Left cardiac atrium (tissue), 4 donors: Measurements from ENCODE around the gene RNASE12. TPM values are rescaled to one million over a fixed set of nuclear protein-coding genes. Genes with fewer than 3 reads are reported as not detected.
"Not testable (repeated sequence)": the region's sequence is repeated elsewhere in the genome, so short reads cannot be mapped to it uniquely, and the experiment has no call there.

ENCODE experiments used
- ATAC-seq, 2 donors: fragments of 200-7000 bp; cut with Tn5 transposase; one replicate each; pipeline ENCODE4 v1.9.1; 2020; ENCODE audit warnings: mild to moderate bottlenecking in 2 of 2, moderate library complexity in 2 of 2
- DNase-seq: peaks from one replicate; pipeline ENCODE4 v3.0.0-alpha.2; 2020
- intact Hi-C, 2 donors: fragments of 100-400 bp; cut with DNase I; formaldehyde crosslinking; loops; one replicate each; pipeline versions ENCODE4 v1.14.1 to v1.15.1; 2022 to 2023
- long read RNA-seq: library from polyadenylated mRNA; unstranded; transcript quantifications from one replicate; pipeline ENCODE4 v2.0.0, GENCODE V29; 2021
- total RNA-seq, 2 donors: library from RNA; stranded (reverse); fragmentation: NEBNext Ultra II Directional; extraction: Animal tissue kit (Norgen Biotek cat#: 25700); gene quantifications; one replicate each; pipeline ENCODE4 v1.2.1, GENCODE V29; 2021
- donor health status: DM: no; HTN: yes; CAD: no.
- donor health status: DM: no; HTN: yes; CAD: no; lungs with severe emphysema.
- donor health status: DM: yes; HTN: yes; CAD: no.
- donor health status: Dilated cardiomyopathy.

Gene RNASE12, protein sequence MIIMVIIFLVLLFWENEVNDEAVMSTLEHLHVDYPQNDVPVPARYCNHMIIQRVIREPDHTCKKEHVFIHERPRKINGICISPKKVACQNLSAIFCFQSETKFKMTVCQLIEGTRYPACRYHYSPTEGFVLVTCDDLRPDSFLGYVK
- total RNA-seq = not detected
- long read RNA-seq = 0 reads

DNA sequence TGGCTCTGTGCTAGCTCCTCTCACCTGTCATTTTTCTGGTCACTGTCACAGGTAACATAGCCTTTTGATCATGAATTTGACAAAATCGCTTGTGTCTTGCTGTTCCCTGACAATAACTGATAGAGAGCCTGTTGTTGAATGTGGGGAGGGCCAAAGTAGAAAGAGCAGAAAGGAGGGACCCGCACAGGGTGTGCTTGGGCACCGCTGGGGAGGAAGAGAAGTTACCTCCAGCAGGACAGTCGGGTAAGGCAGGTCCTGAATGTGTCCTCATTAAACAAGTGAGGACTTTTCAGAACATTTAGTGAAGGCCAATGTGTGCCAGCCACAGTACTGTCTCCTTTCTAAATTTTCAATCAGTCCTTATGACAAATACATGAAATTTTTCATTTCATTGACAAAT lies at the start of gene RNASE12:
Gene RNASE12 (minus strand): TSS at position 142 of the 400 bp plus-strand sequence. CDS start 653 bp downstream, outside the sequence.
- DNase-seq (no peak), ATAC-seq (no peak)
- intact Hi-C loops = no loop called here

DNA sequence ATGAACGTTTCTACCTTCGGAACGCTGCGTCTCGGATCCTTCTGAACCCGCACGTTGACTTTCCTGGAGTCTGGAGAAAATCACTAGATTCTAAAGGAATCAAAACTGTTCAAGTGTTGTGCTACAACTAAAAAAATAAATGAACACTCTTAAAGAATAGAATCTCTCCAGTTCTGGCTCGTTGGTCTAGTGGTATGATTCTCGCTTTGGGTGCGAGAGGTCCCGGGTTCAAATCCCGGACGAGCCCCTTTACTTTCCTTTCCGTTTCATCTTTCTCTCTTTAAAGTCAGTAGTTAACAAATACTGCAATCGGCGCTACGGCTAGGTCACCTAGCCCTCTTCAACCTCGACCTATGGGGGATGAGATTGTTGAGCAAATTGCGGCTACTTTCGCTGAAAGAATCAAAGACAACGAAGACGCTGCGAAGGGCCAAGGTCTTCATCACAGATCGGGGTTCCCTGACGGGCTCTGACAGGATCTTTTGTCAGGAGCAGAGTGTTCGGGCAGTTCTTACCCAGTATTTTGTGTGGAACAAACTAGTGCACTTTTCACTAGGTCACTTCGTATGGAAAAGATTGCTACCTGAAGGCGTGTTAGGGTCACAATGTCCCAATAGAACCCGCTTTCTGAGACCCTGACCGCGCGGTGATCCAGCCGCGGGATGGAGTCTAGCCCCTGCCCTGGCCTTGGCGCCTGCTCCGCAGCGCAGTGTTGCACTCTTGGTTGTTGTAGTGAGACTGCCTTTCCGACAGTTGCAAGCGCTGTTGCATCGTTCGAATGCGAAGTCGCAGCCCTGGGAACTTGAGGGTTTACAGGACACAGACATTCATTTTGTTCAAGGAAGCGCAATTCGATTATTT lies 41.9 kb upstream of the RNASE12 start:
- DNase-seq = peak; percentile 56
- intact Hi-C loops = no loop called here

DNA sequence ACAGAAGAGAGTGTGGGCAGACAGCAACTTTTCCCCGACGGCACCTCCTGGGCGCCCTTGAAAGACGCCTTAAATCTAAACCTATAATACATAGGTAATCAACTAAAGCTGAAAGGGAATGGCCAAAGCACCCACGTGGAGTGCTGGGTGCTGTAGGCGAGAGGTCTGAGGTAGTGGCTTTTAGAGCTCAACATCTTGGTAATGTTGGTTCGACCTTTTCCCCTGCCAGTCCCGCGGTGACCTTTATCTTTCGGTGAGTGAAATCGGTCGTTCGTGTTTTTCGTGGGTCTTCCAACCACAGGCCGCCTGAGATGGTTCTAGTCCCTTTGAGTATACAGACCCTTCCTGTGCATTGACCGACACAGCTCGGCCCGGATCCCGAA lies 41.3 kb upstream of the RNASE12 start:
- intact Hi-C loops = no loop called here
- ATAC-seq (no peak), DNase-seq (no peak)

More for the DNA sequence above, 41.9 kb upstream of the RNASE12 start:
- ATAC-seq = peak; percentile 42 to 85

GRCh38 chr14:20631880-20632389 lies 40.8 kb upstream of the RNASE12 start:
- peak; percentile 80 for DNase-seq
- intact Hi-C loops = loop anchor here in 1 of 2 donors (2.0 kb wide), 1 partner anchor 15 kb away; no protein-coding TSS in a partner anchor
- ATAC-seq = peak; percentile 87 to 90

GRCh38 chr14:20631023-20631879 lies 40.1 kb upstream of the RNASE12 start:
- DNase-seq (peak; percentile 46), ATAC-seq (peak; percentile 63 to 74)
- intact Hi-C loops = loop anchor here in 1 of 2 donors (2.0 kb wide), 1 partner anchor 14 kb away; no protein-coding TSS in a partner anchor

- DNase-seq (no peak), ATAC-seq (peak; percentile 6 to 10)
- intact Hi-C loops = loop anchor here in 1 of 2 donors (2.0 kb wide), 1 partner anchor 14 kb away; no protein-coding TSS in a partner anchor
These were observed 39.3 kb upstream of the RNASE12 start for GRCh38 chr14:20630340-20631022.

GRCh38 chr14:20628063-20628854 lies 37.1 kb upstream of the RNASE12 start:
- DNase-seq (no peak), ATAC-seq (no peak)
- intact Hi-C loops = loop anchor here in 1 of 2 donors (5.0 kb wide), 1 partner anchor 54 kb away; the partner anchor contains the start of gene RNASE4

- DNase-seq (no peak), ATAC-seq (no peak)
- intact Hi-C loops = loop anchor here in 1 of 2 donors (5.0 kb wide), 1 partner anchor 55 kb away; the partner anchor contains the start of gene RNASE4
These were observed 36.3 kb upstream of the RNASE12 start for GRCh38 chr14:20627346-20628027.

DNA sequence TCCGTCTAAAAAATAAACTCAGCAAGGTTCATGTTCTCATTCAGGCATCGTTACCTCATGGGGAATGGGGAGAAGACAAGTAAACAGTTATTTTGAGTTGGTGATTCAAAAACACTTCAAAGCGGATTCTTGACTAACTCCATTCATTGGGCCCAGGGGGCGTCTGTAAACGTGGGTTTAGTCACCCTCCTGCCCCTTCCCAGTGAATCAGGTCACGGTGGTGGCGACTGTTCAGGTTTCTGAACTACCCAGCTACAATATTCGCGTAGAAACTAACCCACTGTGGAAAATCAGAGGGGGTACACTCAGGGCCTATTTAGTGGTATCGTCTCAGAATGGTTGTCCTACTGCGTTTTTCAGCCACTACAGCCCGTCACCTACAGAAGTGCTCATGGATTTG lies 35.1 kb upstream of the RNASE12 start:
- DNase-seq = no peak
- intact Hi-C loops = loop anchor here in 1 of 2 donors (5.0 kb wide), 1 partner anchor 56 kb away; the partner anchor contains the start of gene RNASE4
- ATAC-seq = no peak

DNA sequence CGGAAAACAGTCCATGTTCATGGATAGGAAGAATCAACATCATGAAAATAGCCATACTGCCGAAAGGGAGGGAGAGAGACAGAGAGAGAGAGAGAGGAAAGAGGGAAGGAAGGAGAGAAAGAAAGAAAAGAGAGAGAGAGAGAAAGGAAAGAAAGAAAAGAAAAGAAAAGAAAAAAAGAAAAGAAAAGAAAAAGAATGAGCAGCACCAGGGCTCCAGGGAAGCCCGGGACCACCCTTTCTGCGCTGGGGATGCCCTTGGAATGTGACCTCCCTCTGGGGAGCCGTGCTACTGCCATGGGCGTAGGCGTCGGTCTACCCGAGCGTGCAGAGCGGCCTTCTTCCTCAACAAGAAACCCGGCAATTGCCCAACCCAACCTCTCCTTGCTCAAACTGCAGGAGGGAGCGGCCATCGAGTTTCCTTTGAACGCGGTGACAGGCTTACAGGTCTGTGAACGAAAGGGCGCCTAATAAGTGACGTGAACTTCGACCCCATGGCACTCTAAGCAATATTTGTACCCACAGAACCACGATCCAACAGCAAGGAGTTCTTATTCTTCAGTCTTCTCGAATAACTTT lies 33.4 kb upstream of the RNASE12 start:
- peak; percentile 66 to 68 for ATAC-seq
- DNase-seq = peak; percentile 68
- intact Hi-C loops = loop anchor here in 1 of 2 donors (5.0 kb wide), 1 partner anchor 58 kb away; the partner anchor contains the start of gene RNASE4

DNA sequence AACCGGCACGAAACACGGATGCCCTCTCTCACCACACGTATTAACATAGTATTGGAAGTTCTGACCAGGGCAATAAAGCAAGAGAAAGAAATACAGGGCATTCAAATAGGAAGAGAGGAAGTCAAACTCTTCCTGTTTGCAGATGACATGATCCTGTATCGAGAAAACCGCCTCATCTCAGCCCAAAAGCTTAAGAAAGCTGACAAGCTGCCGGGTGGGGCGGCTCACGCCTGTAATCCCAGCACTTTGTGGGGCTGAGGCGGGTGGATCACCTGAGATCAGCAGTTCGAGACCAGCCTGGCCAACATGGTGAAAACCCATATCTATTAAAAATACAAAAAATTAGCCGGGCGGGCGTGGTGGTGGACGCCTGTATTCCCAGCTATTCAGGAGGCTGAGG lies 32.6 kb upstream of the RNASE12 start:
- DNase-seq = no peak
- ATAC-seq = no peak
- intact Hi-C loops = no loop called here

DNA sequence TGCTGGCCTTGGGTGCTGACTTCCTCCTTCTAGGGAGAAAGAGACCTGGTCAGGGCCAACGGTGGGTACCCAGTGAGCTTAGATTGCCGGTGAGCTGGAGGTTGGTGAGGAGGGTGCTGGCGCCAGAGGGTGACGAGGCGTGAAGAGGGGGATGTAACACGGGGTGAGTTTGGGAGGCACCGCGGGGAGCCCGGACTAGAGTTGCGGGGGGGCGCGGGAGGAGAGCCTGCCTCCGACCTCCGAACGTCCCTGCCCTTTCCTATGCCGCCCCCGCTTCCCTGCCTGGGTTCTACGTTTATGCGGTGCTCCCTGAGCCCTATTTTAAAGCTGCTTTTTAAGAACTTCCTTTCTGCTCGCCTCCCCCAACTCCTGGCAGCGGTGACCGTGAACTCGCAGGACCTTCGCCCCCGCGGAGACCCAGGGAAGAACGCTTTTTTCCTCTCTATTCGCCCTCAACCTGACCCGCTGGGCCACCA lies 31.7 kb upstream of the RNASE12 start:
- no peak for ATAC-seq
- no peak for DNase-seq
- intact Hi-C loops = no loop called here

- intact Hi-C loops = no loop called here
- no peak for ATAC-seq
- no peak for DNase-seq
These were observed 29.8 kb upstream of the RNASE12 start for GRCh38 chr14:20620798-20621478.

GRCh38 chr14:20619688-20620087 lies 28.5 kb upstream of the RNASE12 start:
- intact Hi-C loops, ATAC-seq, DNase-seq: not testable (repeated sequence)

DNA sequence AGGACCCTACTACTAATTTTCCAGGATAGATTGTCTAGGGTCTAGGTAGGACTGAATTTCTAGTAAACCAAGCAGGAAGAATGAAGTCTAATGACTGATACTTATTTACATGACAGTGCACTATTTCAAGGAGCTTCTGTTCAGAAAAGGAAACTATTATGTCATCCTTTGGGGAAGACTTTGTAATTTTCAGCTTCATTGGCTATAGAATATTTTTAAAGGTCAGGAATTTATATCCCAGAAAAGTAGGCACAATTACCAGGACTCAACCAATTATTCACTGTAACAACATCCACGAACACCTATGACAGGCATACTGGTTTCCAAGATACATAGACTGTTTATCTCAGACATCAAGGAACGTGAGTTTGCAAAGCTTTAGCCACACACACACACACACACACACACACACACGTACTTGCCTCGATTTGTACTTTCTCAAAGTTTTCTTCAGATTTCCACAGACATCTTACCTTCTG lies 27.1 kb upstream of the RNASE12 start:
- no peak for ATAC-seq
- intact Hi-C loops = no loop called here
- no peak for DNase-seq
